Gastrocnemius medialis (tissue), 4 donors: ENCODE results near the gene ADAMTS2.

Experiments used
- POLR2A ChIP-seq, 2 donors: fragments of 450-650 bp; IDR thresholded peaks; one replicate each; pipeline ENCODE4 v1.6.1; 2017; ENCODE audit warnings: antibody characterized with exemption in 2 of 2, mild to moderate bottlenecking in 2 of 2, moderate library complexity in 2 of 2
- TF ChIP-seq, protein P1 (sequence below), 5 experiments: fragments of 450-650 bp in 3 of 5; fragments of 200-600 bp in 2 of 5; sonication (generic) in 2 of 5; IDR thresholded peaks in 4 of 5; conservative IDR thresholded peaks in 1 of 5; 1 replicate in 4 of 5; 2 replicates in 1 of 5; pipeline ENCODE4 v1.5.1; 2016 to 2019; ENCODE audit warnings: antibody characterized with exemption in 5 of 5, mild to moderate bottlenecking in 3 of 5, moderate library complexity in 3 of 5

DNA sequence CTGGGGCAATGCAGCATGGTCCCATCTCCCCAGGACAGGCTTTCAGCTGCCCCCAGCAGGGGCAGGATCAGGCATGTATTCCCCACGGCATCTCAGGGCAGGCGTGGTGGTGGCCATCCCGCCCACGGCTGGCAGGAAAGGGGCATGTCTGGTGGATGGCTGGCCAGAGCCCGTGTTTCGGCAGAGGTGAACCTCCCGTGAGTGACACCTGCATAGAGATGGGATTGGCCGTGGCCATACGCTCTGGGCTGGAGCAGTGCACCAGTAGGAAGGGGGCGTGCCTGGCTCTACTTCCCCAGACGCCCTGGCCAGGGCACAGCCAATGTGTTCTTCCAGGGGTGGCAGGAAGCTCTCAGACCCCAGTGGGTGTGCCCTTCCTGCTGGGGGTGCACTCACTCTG, 146.0 kb downstream of the ADAMTS2 start:
- TF ChIP-seq, protein P1, sequence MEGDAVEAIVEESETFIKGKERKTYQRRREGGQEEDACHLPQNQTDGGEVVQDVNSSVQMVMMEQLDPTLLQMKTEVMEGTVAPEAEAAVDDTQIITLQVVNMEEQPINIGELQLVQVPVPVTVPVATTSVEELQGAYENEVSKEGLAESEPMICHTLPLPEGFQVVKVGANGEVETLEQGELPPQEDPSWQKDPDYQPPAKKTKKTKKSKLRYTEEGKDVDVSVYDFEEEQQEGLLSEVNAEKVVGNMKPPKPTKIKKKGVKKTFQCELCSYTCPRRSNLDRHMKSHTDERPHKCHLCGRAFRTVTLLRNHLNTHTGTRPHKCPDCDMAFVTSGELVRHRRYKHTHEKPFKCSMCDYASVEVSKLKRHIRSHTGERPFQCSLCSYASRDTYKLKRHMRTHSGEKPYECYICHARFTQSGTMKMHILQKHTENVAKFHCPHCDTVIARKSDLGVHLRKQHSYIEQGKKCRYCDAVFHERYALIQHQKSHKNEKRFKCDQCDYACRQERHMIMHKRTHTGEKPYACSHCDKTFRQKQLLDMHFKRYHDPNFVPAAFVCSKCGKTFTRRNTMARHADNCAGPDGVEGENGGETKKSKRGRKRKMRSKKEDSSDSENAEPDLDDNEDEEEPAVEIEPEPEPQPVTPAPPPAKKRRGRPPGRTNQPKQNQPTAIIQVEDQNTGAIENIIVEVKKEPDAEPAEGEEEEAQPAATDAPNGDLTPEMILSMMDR (IDR thresholded peaks at IDR 0.05 in 4 of 5, conservative IDR thresholded peaks at IDR 0.05 in 1 of 5) = no peak
- TF ChIP-seq POLR2A (IDR thresholded peaks at IDR 0.05) = no peak
